ENCODE data around the gene DIP2C.

DNA sequence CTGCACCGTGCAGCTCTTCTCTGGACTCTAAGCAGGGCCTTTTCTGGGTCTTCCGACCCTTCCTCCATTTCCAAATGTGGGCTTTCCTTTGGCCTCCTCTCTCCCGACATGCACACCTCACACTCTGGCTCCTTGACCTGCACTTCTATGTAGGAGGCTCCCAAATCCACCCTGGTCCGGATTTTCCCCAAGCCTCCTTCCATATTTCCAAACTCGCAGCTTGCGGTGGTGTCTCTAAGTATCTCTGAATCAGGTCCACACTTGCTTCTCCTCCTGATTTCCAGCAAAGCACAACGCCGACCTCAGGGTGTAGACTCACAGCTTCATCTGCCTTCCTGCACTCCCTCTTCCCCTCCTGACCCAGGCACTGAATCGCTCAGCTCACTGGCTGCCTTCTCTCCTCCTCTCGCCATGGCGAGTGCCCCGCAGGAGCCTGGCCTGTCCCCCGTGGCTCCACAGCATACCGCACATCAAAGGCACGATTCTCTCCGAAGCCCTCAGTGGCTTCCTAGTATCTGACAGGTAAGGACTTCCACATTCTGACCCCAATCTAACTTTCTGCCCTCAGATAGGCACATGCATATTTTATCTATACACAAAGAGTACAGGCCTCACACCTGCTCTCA lies 27.8 kb downstream of the DIP2C start:
- no peak for TF ChIP-seq POLR2A (IDR thresholded peaks at IDR 0.05)
- TF ChIP-seq, protein P1, sequence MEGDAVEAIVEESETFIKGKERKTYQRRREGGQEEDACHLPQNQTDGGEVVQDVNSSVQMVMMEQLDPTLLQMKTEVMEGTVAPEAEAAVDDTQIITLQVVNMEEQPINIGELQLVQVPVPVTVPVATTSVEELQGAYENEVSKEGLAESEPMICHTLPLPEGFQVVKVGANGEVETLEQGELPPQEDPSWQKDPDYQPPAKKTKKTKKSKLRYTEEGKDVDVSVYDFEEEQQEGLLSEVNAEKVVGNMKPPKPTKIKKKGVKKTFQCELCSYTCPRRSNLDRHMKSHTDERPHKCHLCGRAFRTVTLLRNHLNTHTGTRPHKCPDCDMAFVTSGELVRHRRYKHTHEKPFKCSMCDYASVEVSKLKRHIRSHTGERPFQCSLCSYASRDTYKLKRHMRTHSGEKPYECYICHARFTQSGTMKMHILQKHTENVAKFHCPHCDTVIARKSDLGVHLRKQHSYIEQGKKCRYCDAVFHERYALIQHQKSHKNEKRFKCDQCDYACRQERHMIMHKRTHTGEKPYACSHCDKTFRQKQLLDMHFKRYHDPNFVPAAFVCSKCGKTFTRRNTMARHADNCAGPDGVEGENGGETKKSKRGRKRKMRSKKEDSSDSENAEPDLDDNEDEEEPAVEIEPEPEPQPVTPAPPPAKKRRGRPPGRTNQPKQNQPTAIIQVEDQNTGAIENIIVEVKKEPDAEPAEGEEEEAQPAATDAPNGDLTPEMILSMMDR (IDR thresholded peaks at IDR 0.05) = no peak

Data from stomach (tissue), 4 donors.